HG03095 (cell line): ENCODE results near the gene CCDC86.

Source experiments
- ATAC-seq: cut with Tn5 transposase; IDR thresholded peaks from one replicate; pipeline ENCODE4 v1.9.1; 2021; ENCODE audit warnings: moderate library complexity; ENCODE audit not compliant: unreplicated experiment

Gene CCDC86

DNA sequence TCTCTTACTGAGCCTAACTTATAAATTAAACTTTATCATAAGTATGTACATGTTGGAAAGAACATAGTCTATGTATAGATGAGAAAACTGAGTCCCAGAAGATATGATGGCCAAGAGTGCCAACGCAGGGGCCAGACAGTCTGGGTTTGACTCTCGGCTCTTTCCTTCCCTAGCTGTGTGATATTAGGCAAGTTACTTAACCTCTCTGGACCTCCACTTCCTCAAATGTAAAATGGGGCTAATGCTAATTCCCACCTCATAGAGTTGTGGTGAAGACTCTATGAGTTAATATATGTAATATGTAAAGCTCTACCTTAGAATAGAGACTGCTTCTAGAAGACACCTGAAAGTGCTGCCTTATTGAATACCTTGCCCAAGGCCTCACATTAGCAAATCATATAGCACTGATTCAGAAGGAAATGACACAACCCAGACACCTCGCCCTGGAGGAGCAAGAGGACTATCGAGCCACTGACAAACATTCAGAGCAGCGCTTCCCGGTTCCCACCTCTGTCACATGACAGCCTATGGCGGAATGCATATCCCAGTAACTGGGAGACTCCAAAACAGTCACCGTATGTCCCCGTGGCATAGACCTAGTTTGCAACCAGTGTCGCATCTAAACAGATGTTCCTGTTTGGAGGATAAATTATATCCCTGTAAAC, 11.3 kb upstream of the CCDC86 start:
- ATAC-seq: no peak

DNA sequence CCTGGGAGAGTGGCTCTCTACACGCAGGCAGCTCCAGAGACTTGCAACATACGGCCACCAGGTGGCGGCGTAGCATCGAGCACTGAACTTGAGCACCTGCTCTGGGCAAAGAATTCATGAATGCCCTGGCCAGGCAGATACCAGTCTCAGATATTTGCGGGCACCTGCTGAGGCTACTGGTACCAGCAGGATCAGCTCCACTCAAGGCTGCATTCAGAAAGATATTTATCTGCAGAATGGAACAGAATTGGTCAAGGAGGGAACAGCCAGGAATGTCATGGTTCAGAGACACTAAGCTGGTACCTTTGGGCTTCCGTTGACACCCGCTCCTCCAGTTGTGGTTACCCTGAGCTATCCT, 10.8 kb upstream of the CCDC86 start:
- peak; percentile 63 for ATAC-seq

DNA sequence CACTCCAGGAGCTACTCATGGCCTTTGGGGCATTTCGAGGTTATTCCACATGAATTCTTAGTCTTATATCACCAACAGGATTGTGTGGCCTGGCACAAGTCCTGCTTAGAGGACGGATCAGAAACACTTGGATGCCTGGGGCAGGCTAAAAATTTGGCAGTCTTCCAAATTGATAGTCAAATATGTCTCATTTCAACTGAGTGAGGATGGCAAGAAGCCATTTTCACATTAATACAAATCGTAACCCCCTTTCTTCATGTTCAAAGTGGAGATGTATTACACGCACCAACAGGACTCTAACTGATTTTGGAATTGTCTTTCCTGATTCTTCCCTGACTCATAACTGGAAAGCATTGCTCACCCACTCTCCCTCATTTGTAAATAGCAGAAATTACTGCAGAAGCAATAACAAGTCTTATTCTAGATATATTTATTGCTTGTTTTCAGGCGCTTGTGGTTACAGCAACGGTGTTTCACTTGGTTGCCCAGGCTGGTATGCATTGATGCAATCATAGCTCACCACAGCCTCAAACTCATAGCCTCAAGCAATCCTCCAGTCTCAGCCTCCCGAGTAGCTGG, 10.3 kb upstream of the CCDC86 start:
- no peak for ATAC-seq

DNA sequence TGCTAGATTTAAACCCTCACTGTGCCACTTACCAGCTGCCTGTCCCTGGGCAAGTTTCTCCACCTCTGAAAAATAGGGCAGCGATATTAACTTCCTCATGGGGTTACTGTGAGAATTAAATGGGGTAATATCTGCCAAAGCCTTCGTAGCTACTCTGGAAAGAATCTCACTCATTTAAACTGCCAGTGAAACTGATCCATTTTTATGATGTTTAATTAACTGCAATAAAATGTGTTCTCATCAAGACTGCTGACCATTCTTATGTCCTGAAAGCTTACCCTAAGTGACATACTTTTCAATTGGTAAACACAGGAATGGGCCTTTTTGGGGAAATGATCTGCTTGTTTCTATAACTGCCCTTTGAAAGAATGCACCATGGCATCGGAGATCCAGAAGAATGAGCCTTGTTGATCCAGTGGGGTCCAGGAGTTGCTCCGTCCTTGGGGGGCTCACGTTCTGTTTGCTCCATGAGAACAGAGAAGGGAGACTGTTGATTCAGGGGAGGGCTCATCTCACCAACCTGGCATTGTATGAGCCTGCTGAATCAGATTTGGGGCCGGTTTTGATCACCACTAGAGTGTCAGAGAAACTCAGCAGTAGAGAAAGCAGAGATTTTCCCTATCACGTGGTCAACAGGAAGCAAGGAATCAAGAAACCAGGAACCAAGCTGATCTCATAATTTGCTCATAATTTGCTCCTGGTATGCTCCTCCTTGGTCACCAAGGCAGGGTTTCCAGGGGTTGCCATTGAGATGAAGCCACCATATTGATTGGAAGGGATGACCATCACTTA, 7.0 kb upstream of the CCDC86 start:
- no peak for ATAC-seq

DNA sequence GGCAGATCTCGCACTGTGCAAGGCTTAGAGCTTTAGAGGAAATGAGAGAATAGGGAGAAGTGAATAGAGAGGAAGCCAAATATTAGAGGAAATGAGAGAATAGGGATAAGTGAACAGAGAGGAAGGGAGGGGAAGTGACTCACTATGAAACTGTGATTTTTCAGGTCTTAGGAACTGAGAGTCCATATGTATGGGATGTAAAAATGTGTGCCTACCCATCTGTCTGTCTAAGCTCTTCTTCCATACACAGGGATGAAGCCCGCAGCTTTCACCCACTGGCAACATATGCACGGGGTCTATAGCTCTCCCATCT, 6.4 kb upstream of the CCDC86 start:
- no peak for ATAC-seq

DNA sequence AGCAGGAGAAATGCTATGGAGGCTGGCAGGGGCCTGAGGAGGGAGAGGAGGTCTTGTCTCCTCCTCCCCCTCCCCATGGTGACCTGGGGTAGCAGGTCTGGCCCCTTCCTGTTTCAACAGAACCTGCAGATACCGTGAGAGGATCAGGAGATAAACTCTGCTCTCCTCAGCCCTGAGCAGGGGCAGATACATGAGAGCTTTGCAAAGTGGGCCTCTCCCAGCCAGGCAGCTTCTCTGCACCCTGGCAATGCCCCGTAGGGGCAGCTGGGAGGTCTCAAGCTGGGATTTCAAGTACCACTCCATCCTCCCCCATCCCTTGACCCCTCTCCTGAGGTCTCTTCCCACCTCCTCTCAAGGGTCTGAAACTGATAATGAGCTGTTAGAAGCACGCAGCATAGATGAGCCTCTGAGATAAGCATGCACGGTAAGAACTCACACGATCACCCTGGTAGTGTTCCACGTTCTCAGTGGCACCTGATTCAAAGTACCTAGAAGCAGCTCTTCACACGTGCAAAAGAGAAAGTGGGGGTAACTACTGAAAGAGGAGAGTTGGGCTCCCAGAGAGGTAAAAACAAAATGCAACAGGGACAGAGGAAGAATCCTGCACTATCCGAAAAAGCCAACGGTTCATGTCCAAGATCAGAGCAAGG, 4.9 kb upstream of the CCDC86 start:
- no peak for ATAC-seq

DNA sequence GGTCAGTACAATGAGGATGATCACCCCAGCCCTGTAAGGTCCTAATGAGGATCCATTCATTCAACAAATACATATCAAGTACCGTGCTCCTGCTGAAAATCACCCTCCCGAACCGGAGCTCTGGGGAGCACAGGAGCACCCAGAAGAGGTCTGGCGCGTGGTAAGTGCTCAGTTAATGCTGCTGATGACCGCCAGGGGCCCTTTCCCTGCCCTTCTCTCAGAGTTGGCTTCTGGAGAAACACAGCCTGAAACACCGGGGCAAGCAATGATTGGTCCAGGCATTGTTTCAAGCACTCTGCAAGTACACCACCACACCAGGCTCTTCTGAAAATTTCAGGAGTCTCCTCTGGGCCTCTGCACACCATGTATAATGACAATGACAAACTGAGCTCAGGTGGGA, 3.8 kb upstream of the CCDC86 start:
- no peak for ATAC-seq

DNA sequence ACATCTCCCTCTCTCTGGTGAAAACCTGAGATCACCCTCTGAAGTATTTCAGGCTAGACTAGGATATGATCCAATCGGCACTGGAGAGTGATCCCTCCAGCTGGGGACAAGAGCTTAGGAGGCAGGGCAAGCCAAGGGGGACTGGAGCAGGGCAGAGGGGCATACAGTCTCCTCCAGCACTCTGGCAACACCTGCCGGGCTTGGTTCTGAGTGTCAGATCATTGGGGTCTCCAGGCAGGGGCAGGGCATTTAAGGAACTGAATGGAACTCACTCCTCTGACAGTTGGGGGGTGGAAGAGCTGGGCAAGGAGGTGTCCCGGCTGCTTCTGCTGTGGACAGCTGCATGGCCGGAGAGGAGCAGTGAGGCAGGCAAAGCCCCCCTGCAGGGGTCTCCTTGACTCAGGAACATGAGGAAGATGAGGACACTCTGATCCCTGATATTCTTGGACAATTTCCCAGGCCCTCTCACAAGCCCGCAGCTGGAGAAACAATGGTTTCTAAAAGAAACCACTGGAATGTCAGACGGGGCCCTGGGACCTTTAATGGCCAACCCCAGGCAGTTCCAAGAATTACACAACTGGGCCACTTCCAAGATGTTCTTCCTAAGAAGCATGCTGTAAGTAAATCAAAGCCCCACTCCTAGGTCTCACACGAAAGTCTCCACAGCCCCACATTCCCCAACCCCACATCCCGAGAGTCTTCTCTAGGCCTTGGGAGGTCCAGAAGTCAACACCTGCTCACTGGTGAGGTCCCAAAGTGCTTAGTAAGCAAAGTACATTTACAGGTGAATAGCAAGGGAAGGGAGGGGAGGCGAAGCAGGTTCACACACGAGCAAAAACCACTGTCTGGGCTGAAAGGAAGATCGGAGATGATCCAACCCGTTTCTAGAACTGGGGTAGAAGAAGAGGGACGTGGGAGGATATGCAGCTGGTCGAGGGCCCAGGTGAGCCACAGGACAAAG, 1.2 kb upstream of the CCDC86 start:
- ATAC-seq: no peak

DNA sequence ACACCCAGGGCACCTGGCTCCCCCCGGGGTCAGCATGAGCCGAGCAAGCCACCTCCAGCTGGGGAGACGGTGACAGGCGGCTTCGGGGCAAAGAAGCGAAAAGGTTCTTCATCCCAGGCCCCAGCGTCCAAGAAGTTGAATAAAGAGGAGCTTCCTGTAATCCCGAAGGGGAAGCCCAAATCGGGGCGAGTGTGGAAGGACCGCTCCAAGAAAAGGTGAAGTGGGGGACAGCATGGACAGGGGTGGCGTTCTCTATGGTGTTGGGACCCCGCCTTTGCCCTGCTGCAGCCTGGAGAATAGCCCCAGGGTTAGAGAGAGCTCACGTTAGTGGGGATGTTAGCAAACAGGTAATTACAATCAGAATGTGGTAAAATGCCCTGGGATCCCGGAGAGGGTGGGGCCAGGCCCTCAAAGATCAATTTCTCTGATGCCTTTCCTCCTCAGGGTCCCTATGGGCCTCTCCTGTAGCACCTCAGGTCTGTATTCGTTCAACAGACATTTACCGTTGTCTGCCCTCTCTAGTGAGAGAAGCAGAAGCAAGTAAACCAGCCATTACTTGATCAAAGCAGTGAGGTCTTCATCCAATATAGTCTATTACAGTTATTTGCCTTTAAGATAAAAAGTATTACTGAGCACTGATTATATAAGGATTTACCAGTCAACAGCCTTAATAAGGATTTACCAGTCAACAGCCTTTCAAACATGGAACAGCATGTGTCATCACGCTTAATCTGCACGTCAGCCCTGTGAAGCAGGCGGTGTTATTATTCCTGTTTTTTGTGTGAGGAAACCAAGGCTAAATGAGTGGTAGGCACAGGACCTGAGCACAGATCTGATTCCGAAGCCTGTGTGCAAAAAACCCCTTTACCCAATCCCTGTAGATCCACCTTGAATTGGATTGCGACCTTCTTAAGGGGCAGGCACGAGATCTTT, 1.0 kb downstream of the CCDC86 start:
- no peak for ATAC-seq

DNA sequence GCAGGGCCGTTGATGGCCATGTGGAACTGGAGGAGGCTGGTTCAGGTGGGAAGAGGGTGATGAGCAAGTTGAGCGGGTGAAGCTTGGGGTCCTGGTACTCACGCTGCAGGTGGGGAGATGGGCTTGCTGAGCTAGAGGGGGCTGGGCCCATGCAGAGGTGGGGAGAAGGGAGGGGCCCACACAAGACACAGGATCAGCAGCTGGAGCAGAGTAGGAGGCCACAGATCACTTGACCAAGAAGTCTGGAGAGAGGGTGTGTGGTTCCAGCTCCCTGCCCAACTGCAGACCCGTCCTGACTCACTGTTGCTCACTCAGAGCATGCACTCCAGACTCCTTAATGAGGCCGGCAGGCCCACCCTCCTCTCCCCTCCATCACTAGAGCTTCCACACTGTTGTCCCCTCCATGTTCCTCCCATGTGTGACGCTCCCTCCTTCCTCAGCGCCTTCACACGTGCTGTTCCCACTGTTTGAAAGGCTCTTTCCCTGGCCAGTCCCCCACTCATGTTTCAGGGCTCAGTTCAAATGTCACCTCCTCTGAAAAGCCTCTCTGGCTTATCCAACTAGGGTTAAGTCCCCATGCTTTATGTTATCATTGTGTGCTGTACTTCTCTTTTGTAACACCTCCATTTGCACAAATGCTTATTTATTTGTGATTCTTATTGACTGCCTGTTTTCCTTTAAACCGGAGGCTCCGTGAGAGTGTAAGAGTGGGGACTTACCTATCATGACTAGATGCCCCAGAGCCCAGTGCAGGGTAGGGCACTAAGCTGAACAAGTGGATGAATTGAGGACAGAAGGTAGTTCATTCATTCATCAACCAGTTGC, 2.3 kb downstream of the CCDC86 start:
- no peak for ATAC-seq

DNA sequence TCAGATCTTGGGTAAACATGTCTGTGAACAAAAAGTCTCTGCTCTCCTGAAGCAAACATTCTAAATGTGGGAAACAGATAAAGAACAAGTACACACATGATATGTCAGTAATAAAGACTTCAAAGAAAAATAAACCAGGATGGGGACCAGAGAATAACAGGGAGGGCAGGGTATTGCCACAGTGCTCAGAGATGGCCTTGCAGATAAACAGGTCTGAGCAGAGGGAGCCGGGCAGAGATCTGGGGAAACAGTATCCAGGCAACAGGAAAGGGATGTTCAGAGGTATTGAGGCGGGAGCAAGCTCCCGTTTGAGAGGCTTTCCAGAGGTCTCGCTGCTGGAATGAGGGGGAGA, 2.9 kb downstream of the CCDC86 start:
- ATAC-seq: no peak

DNA sequence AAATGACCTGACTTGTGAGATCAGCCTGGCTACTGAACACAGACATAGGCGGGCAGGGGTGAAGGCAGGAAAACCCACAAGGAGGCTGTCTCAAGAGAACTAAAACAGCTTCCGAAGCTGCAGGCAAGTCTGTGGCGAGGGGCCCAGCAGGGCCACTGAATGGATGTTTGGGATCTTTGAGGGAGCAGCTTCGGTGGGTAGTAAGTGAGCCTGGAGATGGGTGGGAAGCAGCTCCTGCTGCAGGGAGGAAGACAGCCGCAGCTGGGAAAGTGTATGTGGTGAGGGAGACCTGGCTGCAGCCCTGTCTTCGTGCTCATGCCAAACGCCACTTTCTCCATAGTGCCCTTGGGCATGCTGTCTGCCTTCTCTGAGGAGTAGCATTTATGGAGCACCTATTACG, 3.4 kb downstream of the CCDC86 start:
- ATAC-seq: no peak

DNA sequence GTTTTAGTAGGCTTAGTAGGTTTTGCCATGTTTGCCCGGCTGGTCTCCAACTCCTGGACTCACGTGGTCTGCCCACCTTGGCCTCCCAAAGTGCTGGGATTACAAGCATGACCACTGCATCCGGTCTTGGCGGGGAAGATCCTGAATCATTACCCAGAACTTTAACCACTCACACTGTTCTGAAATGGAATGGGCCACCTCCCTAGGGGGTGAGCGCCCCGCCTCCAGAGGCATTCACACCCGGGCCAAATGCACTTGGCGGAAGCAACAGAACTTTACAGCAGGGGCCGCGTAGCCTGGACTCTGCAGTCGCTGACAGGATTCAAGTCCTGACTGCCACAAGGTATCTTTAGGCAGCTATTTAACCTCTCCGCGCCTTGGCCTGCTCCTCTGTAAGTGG, 5.4 kb downstream of the CCDC86 start:
- ATAC-seq: no peak

DNA sequence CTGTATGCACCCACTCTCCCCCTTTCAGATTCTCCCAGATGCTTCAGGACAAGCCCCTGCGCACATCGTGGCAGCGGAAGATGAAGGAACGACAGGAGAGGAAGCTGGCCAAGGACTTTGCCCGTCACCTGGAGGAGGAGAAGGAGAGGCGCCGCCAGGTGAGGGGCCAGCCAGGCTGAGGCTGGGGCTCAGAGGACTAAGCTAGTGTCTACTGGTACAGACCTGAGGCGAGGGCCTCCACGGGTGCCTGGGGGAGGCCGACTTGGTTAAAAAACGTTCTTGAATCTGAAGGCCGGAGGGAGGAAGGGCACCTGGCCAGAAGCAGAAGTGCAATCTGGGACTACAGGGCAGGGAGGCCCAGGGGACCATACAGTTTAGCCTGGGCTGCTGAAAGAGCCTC, 6.0 kb downstream of the CCDC86 start:
- no peak for ATAC-seq

DNA sequence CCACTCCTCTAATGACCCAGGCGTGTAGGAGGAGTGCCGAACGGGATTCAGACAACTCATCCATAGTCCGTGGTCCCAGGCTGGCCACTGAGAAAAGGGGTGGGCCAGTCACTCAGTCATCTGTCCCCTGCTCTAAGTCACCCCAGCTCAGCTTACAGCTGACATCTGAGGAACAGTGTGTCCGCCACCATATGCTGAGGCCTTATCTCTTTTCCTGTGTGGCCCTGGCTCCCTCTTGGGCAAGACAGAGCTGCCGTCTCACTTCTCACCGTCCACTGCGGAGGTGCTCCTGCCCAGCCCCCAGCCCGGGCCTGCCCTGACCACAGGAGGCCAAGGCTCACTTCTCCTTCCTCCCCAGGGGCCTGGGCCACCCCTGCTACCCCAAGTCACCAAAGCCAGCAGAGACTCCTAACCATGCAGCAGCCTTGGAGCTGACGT, 6.8 kb downstream of the CCDC86 start:
- no peak for ATAC-seq

DNA sequence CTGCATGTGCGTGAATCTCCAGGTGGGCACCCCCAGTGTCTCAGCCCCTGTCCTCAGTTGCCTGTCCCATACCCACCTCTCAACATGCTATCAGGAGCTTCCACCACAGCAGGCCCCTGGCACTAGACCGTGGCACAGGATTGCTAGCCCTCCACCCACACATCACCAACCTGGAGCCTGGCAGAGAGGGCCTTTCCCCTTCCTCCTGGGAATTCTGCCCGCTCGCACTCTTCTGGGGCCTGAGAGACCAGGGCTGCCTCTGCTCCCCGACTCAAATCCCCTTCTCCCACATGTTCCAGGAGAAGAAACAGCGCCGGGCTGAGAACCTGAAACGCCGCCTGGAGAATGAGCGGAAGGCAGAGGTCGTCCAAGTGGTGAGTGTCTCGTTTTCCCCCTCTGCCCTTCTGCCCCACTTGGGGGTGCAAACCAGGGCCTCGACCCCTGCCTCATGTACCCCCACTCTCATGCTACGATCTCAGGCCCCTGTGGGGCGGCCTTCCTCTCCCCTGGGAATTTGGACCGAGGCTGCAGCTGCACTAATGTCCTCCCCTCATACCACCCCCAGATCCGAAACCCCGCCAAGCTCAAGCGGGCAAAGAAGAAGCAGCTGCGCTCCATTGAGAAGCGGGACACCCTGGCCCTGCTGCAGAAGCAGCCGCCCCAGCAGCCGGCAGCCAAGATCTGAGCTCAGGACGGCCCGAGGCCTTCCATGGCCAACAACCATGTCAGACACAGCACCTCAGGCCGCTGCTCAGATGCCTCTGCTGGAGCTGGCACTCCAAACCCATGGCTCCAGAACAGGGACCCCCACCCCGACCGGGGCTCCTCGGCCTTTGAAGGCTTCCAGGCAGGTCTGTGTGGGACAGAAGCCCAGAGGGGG, 8.0 kb downstream of the CCDC86 start:
- no peak for ATAC-seq

DNA sequence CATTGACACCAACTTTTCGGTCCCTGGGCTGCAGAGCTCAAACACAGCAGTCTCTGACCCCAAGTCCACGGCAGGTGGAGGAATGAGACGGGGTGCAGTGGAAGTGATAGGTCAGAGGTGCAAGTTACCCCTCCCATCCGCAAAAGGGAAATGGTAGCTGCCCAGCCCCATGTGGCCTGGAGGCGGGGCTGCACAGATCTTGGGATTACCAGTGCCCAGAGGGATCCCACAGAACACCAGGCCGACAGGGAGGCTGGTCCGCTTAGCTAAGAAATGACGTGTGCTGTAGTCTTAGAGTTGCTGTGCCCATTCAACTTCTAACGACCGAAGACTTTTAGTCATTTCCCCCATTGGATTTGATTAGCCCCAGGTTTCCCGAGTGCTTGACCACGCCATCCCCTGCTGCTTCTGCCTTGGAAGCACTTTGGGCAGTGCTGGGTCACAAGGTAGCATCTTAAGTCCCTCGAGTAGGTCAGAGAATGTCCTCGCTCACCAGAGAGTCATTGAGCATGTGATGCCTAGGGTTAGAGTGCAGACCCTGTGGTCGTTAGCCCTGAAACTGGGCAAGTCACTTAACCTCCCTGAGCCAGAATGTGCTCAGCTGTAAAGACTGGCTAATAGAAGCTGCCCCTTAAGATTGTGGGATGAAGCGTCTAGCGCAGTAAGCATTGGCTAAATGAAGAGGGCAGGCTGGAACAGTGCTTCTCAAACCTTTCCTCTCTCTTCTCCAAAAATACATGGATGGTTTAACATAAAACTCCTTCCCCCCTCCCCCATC, 9.6 kb downstream of the CCDC86 start:
- no peak for ATAC-seq
